Measurements from ENCODE around the gene AGTRAP. TPM values are rescaled to one million over a fixed set of nuclear protein-coding genes. Genes with fewer than 3 reads are reported as not detected.

Gene AGTRAP
- total and polyA plus RNA-seq, 9 of the 15 experiments (the other 6 are each of a cell fraction or from before 2014, with no cell fraction given), result 26.8 to 105 (median 57.5) TPM

DNA sequence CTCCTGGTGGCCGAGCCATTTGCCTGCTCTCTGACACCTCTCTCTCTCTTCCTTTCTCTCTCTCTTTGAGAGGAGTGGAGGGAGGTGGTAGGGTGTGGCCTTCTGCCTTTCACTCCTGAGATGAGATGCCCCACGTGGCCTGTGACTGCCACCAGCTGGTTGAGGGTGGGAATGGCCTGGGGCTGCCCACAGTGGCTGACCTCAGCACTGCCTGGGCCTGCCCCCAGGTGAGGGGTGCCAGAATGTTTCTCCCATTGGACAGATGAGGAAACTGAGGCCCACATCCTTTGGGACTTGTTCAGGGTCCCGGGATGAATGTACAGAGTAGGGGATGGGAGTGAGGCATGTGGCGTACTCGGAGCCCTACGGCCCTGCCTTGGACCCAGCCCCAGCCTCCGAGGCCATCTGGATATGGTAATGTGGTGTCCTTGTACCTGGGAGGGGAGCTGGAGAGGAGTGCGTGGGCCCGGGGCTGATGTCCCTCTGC is 13.3 kb downstream of the AGTRAP start (continued):
- TF ChIP-seq, protein P1, sequence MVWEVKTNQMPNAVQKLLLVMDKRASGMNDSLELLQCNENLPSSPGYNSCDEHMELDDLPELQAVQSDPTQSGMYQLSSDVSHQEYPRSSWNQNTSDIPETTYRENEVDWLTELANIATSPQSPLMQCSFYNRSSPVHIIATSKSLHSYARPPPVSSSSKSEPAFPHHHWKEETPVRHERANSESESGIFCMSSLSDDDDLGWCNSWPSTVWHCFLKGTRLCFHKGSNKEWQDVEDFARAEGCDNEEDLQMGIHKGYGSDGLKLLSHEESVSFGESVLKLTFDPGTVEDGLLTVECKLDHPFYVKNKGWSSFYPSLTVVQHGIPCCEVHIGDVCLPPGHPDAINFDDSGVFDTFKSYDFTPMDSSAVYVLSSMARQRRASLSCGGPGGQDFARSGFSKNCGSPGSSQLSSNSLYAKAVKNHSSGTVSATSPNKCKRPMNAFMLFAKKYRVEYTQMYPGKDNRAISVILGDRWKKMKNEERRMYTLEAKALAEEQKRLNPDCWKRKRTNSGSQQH (CRISPR knock-in tag; IDR thresholded peaks at IDR 0.05), result 0 out of 2 replicates have a peak, but pooled peaks have one; percentile 67
- TF ChIP-seq HDAC2 (IDR thresholded peaks at IDR 0.05) (0 out of 2 replicates have a peak, but pooled peaks have one; percentile 18), HDAC3 (IDR thresholded peaks at IDR 0.05; ENCODE audit: borderline replicate concordance, partially characterized antibody) (no peak), MEIS2 (IDR thresholded peaks at IDR 0.05; ENCODE audit: partially characterized antibody) (peak; percentile 4), SNIP1 (IDR thresholded peaks at IDR 0.05; ENCODE audit: low read depth) (no peak), ZEB2 (IDR thresholded peaks at IDR 0.05) (no peak), YY1 (IDR thresholded peaks at IDR 0.05; ENCODE audit: borderline replicate concordance in 1 of 3, control insufficient read depth in 1 of 3, extremely low read depth in 1 of 3, insufficient read depth in 3 of 3, insufficient read length in 1 of 3, insufficient replicate concordance in 2 of 3, low read depth in 1 of 3, low read length in 2 of 3) (peak in 1 of 3 experiments; percentile 34), ARID2 (IDR thresholded peaks at IDR 0.05) (peak; percentile 53; the same call in 1 of the 2 replicates), KLF13 (tag; IDR thresholded peaks at IDR 0.05; ENCODE audit: borderline replicate concordance, low read depth) (peak; percentile 78), OTX1 (CRISPR knock-in tag; IDR thresholded peaks at IDR 0.05) (peak; percentile 85; the same call in 1 of the 2 replicates), PCBP2 (IDR thresholded peaks at IDR 0.05; ENCODE audit: low read depth, low read length, poor library complexity, severe bottlenecking) (no peak), ZNF696 (CRISPR knock-in tag; conservative IDR thresholded peaks at IDR 0.05) (no peak), ZBTB17 (CRISPR knock-in tag; IDR thresholded peaks at IDR 0.05) (0 out of 2 replicates have a peak, but pooled peaks have one; percentile 46), FOXJ2 (tag; IDR thresholded peaks at IDR 0.05) (0 out of 2 replicates have a peak, but pooled peaks have one; percentile 26), ZFP36 (IDR thresholded peaks at IDR 0.05; ENCODE audit: low read depth, low read length, partially characterized antibody) (peak; percentile 46), TRIM28 (IDR thresholded peaks at IDR 0.05) (no peak), HDAC1 (IDR thresholded peaks at IDR 0.05) (peak in 1 of 2 experiments; percentile 68; a peak in 2 of 4 replicates)
- TF ChIP-seq, protein P2, sequence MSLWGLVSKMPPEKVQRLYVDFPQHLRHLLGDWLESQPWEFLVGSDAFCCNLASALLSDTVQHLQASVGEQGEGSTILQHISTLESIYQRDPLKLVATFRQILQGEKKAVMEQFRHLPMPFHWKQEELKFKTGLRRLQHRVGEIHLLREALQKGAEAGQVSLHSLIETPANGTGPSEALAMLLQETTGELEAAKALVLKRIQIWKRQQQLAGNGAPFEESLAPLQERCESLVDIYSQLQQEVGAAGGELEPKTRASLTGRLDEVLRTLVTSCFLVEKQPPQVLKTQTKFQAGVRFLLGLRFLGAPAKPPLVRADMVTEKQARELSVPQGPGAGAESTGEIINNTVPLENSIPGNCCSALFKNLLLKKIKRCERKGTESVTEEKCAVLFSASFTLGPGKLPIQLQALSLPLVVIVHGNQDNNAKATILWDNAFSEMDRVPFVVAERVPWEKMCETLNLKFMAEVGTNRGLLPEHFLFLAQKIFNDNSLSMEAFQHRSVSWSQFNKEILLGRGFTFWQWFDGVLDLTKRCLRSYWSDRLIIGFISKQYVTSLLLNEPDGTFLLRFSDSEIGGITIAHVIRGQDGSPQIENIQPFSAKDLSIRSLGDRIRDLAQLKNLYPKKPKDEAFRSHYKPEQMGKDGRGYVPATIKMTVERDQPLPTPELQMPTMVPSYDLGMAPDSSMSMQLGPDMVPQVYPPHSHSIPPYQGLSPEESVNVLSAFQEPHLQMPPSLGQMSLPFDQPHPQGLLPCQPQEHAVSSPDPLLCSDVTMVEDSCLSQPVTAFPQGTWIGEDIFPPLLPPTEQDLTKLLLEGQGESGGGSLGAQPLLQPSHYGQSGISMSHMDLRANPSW (CRISPR knock-in tag; IDR thresholded peaks at IDR 0.05), result peak; percentile 78; the same call in 1 of the 2 replicates
- TF ChIP-seq, protein P3, sequence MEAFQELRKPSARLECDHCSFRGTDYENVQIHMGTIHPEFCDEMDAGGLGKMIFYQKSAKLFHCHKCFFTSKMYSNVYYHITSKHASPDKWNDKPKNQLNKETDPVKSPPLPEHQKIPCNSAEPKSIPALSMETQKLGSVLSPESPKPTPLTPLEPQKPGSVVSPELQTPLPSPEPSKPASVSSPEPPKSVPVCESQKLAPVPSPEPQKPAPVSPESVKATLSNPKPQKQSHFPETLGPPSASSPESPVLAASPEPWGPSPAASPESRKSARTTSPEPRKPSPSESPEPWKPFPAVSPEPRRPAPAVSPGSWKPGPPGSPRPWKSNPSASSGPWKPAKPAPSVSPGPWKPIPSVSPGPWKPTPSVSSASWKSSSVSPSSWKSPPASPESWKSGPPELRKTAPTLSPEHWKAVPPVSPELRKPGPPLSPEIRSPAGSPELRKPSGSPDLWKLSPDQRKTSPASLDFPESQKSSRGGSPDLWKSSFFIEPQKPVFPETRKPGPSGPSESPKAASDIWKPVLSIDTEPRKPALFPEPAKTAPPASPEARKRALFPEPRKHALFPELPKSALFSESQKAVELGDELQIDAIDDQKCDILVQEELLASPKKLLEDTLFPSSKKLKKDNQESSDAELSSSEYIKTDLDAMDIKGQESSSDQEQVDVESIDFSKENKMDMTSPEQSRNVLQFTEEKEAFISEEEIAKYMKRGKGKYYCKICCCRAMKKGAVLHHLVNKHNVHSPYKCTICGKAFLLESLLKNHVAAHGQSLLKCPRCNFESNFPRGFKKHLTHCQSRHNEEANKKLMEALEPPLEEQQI (IDR thresholded peaks at IDR 0.05), result no peak
- TF ChIP-seq, protein P4, sequence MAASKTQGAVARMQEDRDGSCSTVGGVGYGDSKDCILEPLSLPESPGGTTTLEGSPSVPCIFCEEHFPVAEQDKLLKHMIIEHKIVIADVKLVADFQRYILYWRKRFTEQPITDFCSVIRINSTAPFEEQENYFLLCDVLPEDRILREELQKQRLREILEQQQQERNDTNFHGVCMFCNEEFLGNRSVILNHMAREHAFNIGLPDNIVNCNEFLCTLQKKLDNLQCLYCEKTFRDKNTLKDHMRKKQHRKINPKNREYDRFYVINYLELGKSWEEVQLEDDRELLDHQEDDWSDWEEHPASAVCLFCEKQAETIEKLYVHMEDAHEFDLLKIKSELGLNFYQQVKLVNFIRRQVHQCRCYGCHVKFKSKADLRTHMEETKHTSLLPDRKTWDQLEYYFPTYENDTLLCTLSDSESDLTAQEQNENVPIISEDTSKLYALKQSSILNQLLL (CRISPR knock-in tag; IDR thresholded peaks at IDR 0.05; ENCODE audit: borderline replicate concordance), result 0 out of 2 replicates have a peak, but pooled peaks have one; percentile 20
